Neural progenitor cell (in vitro differentiated cells): ENCODE results near the gene TGFB2.

Source experiments
- CTCF ChIP-seq: fragments of 200-600 bp; sonication (generic); IDR thresholded peaks from 2 replicates; pipeline ENCODE4 v1.5.1; 2017; ENCODE audit warnings: antibody characterized with exemption, mild to moderate bottlenecking
- EZH2 ChIP-seq: fragments of 200-600 bp; sonication (generic); IDR thresholded peaks from 2 replicates; pipeline ENCODE4 v1.6.1; 2017; ENCODE audit warnings: antibody characterized with exemption, mild to moderate bottlenecking, moderate library complexity
- EZH2phosphoT487 ChIP-seq: fragments of 200-600 bp; sonication (generic); IDR thresholded peaks from 2 replicates; pipeline ENCODE4 v1.6.1; 2017; ENCODE audit warnings: antibody characterized with exemption

GRCh38 chr1:218411101-218411500 lies 66.0 kb downstream of the TGFB2 start:
- TF ChIP-seq CTCF (no peak), EZH2 (no peak), EZH2phosphoT487 (no peak)
